PC-3 (cell line): ENCODE results near the gene RGS14.

ENCODE experiments used
- EZH2phosphoT487 ChIP-seq: fragments of 300-600 bp; sonication (generic); IDR thresholded peaks from 2 replicates; pipeline ENCODE4 v1.6.1; 2018; ENCODE audit warnings: mild to moderate bottlenecking, antibody characterized with exemption, low read length, borderline replicate concordance
- TF ChIP-seq, protein P1 (sequence below): fragments of 300-600 bp; sonication (generic); conservative IDR thresholded peaks from 2 replicates; pipeline ENCODE4 v1.5.1; 2017; ENCODE audit warnings: antibody characterized with exemption, low read depth, mild to moderate bottlenecking, low read length

DNA sequence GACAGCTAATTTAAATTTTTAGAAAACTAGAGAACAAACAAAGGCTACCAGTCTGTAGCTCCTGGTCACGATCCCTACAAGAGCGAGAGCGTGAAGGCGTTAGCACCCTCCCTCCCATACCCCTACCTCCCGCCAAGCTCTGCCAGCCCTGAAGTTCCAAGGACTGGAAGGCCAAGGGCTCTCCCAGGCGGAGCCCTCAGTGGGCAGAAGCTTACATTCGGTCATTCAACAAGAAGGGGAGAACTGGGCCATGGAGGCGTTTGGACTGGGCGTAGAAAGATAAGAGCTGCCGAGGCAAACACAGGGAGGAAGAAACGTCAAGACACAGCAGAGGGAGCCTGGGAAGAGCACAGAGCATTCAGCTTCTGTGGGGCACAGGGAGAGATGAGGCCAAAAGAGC is 49.0 kb upstream of the RGS14 start:
- TF ChIP-seq EZH2phosphoT487: no peak
- TF ChIP-seq, protein P1, sequence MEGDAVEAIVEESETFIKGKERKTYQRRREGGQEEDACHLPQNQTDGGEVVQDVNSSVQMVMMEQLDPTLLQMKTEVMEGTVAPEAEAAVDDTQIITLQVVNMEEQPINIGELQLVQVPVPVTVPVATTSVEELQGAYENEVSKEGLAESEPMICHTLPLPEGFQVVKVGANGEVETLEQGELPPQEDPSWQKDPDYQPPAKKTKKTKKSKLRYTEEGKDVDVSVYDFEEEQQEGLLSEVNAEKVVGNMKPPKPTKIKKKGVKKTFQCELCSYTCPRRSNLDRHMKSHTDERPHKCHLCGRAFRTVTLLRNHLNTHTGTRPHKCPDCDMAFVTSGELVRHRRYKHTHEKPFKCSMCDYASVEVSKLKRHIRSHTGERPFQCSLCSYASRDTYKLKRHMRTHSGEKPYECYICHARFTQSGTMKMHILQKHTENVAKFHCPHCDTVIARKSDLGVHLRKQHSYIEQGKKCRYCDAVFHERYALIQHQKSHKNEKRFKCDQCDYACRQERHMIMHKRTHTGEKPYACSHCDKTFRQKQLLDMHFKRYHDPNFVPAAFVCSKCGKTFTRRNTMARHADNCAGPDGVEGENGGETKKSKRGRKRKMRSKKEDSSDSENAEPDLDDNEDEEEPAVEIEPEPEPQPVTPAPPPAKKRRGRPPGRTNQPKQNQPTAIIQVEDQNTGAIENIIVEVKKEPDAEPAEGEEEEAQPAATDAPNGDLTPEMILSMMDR: no peak
